ENCODE data around the gene DAZ1.
"Not testable (repeated sequence)": the region's sequence is repeated elsewhere in the genome, so short reads cannot be mapped to it uniquely, and the experiment has no call there.

The DAZ1 gene, protein sequence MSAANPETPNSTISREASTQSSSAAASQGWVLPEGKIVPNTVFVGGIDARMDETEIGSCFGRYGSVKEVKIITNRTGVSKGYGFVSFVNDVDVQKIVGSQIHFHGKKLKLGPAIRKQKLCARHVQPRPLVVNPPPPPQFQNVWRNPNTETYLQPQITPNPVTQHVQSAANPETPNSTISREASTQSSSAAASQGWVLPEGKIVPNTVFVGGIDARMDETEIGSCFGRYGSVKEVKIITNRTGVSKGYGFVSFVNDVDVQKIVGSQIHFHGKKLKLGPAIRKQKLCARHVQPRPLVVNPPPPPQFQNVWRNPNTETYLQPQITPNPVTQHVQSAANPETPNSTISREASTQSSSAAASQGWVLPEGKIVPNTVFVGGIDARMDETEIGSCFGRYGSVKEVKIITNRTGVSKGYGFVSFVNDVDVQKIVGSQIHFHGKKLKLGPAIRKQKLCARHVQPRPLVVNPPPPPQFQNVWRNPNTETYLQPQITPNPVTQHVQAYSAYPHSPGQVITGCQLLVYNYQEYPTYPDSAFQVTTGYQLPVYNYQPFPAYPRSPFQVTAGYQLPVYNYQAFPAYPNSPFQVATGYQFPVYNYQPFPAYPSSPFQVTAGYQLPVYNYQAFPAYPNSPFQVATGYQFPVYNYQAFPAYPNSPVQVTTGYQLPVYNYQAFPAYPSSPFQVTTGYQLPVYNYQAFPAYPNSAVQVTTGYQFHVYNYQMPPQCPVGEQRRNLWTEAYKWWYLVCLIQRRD

DNA sequence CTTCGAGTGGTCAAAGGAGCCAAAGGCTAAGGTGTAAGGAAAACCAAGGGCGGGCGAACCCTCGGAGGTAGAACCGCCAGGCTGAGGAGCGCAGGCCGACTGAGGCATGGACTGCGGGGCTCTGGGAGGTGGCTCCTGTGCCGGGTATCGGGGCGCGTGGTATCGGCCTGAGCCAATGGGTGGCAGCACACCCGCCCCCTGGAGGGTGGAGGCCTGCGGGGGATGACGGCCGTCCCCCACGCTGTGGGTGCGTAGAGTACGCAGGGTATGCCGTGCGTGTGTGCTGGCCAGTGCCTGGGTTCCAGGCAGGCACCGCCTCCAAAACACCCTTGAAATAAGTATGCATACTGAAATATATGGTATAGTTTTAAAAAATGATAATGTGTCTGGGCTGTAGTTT lies at the start of gene DAZ1:
DAZ1 (minus strand) TSS at position 101 of the 400 bp plus-strand sequence. CDS start 208 bp downstream, outside the sequence.
- DNase-seq, result not testable (repeated sequence)

DNA sequence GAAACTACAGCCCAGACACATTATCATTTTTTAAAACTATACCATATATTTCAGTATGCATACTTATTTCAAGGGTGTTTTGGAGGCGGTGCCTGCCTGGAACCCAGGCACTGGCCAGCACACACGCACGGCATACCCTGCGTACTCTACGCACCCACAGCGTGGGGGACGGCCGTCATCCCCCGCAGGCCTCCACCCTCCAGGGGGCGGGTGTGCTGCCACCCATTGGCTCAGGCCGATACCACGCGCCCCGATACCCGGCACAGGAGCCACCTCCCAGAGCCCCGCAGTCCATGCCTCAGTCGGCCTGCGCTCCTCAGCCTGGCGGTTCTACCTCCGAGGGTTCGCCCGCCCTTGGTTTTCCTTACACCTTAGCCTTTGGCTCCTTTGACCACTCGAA lies 20.4 kb upstream of the DAZ1 start, which contains the start of gene DAZ2:
DAZ2 (plus strand) TSS at position 301 of the 400 bp plus-strand sequence. CDS start 208 bp downstream, outside the sequence.
- not testable (repeated sequence) for DNase-seq

DNA sequence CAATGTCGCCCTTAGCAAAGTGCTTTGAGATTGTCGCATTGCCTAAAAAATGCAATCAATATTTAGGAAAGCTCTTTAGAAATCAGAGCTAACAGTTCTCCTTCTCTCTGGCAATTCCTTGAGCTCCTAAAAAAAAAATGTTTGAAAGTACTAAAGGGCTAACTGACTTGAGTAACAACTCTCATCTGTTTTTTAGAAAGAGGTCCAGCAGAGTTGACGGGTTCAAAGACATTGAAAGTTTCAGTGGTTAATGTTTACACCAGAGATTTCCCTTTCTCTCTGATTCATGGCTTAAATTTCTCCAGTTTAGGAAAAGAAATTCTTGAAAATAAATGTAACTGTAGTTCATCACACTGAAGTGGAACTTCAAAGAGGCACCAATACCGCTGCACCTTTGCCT lies 11.9 kb upstream of the DAZ1 start:
- not testable (repeated sequence) for DNase-seq

DNA sequence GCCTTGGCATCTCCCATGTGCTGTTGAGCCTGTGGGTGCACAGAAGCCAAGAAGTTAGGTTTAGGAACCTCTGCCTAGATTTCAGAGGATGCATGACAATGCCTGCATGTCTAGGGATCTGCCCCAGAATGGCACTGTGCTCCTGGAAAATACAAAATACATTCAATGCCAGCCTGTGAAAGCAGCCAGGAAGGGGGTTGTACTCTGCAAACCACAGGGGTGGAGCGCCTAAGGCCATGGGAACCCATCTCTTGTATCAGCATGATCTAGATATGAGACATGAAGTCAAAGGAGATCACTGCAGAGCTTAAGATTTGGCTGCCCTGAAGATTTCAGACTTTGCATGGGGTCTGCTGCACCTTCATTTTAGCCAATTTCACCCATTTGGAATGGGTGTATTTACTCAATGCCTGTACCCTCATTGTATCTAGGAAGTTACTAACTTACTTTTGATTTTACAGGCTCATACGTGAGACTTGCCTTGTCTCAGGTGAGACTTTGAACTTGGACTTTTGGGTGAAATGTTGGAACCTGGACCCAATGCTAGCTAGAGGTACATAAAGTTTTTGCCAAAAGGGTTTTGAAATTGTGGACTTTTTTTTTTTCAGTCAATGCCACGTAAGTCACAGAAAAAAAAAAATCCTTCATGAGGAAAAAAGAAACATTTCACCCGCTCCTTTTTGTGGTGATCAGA lies 11.1 kb upstream of the DAZ1 start:
- not testable (repeated sequence) for DNase-seq

DNA sequence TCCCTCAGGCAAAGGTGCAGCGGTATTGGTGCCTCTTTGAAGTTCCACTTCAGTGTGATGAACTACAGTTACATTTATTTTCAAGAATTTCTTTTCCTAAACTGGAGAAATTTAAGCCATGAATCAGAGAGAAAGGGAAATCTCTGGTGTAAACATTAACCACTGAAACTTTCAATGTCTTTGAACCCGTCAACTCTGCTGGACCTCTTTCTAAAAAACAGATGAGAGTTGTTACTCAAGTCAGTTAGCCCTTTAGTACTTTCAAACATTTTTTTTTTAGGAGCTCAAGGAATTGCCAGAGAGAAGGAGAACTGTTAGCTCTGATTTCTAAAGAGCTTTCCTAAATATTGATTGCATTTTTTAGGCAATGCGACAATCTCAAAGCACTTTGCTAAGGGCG lies 8.6 kb upstream of the DAZ1 start:
- DNase-seq, result not testable (repeated sequence)

All from NCI-H1105 (cell line).